ENCODE results near the gene CXCL14. TPM values are rescaled to one million over a fixed set of nuclear protein-coding genes. Genes with fewer than 3 reads are reported as not detected.

The CXCL14 gene
- polyA plus RNA-seq, 3 donors from 2014 or later = not detected

GRCh38 chr5:135604056-135604455 is 25.3 kb upstream of the CXCL14 start:
- Mint-ChIP-seq H3K27me3 (ENCODE audit: low read depth in 3 of 3) (peaks cover 0 to 11% (median 1%) of the 10 kb centered on the region in 3 donors), H3K4me1 (no peaks in the 10 kb centered on the region), H3K9me3 (no peaks in the 10 kb centered on the region), H3K36me3 (no peaks in the 10 kb centered on the region), H3K27ac (no peak overlapping the region), H3K4me3 (no peak overlapping the region)
- no peak for DNase-seq

- Mint-ChIP-seq H3K4me3 (no peak overlapping the region), H3K27me3 (ENCODE audit: low read depth in 3 of 3) (peaks cover 1 to 11% (median 2%) of the 10 kb centered on the region in 3 donors), H3K4me1 (no peaks in the 10 kb centered on the region), H3K36me3 (no peaks in the 10 kb centered on the region), H3K9me3 (no peaks in the 10 kb centered on the region), H3K27ac (no peak overlapping the region)
- DNase-seq = no peak
These were observed 24.3 kb upstream of the CXCL14 start for GRCh38 chr5:135602882-135603721.

- Mint-ChIP-seq H3K4me3 (no peak overlapping the region), H3K27me3 (ENCODE audit: low read depth in 3 of 3) (peaks cover 2 to 5% (median 2%) of the 10 kb centered on the region in 3 donors), H3K27ac (no peak overlapping the region), H3K36me3 (no peaks in the 10 kb centered on the region), H3K9me3 (no peaks in the 10 kb centered on the region), H3K4me1 (no peaks in the 10 kb centered on the region)
- DNase-seq = no peak
These were observed 22.7 kb upstream of the CXCL14 start for GRCh38 chr5:135601466-135601865.

- peaks cover 2 to 5% (median 3%) of the 10 kb centered on the region in 3 donors for H3K27me3 Mint-ChIP-seq (ENCODE audit: low read depth in 3 of 3)
- no peak overlapping the region for H3K27ac Mint-ChIP-seq
- H3K9me3 Mint-ChIP-seq = no peaks in the 10 kb centered on the region
- DNase-seq = no peak
- H3K4me1 Mint-ChIP-seq = no peaks in the 10 kb centered on the region
- H3K36me3 Mint-ChIP-seq = no peaks in the 10 kb centered on the region
- no peak overlapping the region for H3K4me3 Mint-ChIP-seq
These were observed 22.2 kb upstream of the CXCL14 start for GRCh38 chr5:135600971-135601381.

- Mint-ChIP-seq H3K4me3 (no peak overlapping the region), H3K4me1 (no peaks in the 10 kb centered on the region), H3K36me3 (no peaks in the 10 kb centered on the region), H3K27ac (no peak overlapping the region), H3K9me3 (no peaks in the 10 kb centered on the region), H3K27me3 (ENCODE audit: low read depth in 3 of 3) (peaks cover 2 to 5% (median 3%) of the 10 kb centered on the region in 3 donors)
- DNase-seq = no peak
These were observed 21.4 kb upstream of the CXCL14 start for GRCh38 chr5:135600152-135600570.

- no peaks in the 10 kb centered on the region for H3K9me3 Mint-ChIP-seq
- H3K27me3 Mint-ChIP-seq (ENCODE audit: low read depth in 3 of 3) = peaks cover 2 to 5% (median 3%) of the 10 kb centered on the region in 3 donors
- DNase-seq = no peak
- H3K4me3 Mint-ChIP-seq = no peak overlapping the region
- no peaks in the 10 kb centered on the region for H3K36me3 Mint-ChIP-seq
- no peak overlapping the region for H3K27ac Mint-ChIP-seq
- H3K4me1 Mint-ChIP-seq = no peaks in the 10 kb centered on the region
These were observed 20.8 kb upstream of the CXCL14 start for GRCh38 chr5:135599421-135600151.

GRCh38 chr5:135598691-135599395 is 20.1 kb upstream of the CXCL14 start:
- Mint-ChIP-seq H3K9me3 (no peaks in the 10 kb centered on the region), H3K27ac (no peak overlapping the region), H3K27me3 (ENCODE audit: low read depth in 3 of 3) (peaks cover 2 to 5% (median 3%) of the 10 kb centered on the region in 3 donors), H3K4me1 (no peaks in the 10 kb centered on the region), H3K4me3 (no peak overlapping the region), H3K36me3 (no peaks in the 10 kb centered on the region)
- DNase-seq = no peak

GRCh38 chr5:135596788-135597187 is 18.0 kb upstream of the CXCL14 start:
- Mint-ChIP-seq H3K36me3 (no peaks in the 10 kb centered on the region), H3K27me3 (ENCODE audit: low read depth in 3 of 3) (peaks cover 3 to 5% (median 3%) of the 10 kb centered on the region in 3 donors), H3K4me3 (no peak overlapping the region), H3K27ac (no peak overlapping the region), H3K9me3 (no peaks in the 10 kb centered on the region), H3K4me1 (no peaks in the 10 kb centered on the region)
- no peak for DNase-seq

- Mint-ChIP-seq H3K4me3 (no peak overlapping the region), H3K36me3 (no peaks in the 10 kb centered on the region), H3K27ac (no peak overlapping the region), H3K4me1 (no peaks in the 10 kb centered on the region), H3K9me3 (no peaks in the 10 kb centered on the region), H3K27me3 (ENCODE audit: low read depth in 3 of 3) (peaks cover 3 to 5% (median 3%) of the 10 kb centered on the region in 3 donors)
- no peak for DNase-seq
These were observed 17.5 kb upstream of the CXCL14 start for GRCh38 chr5:135596157-135596763.

GRCh38 chr5:135594416-135594960 is 15.7 kb upstream of the CXCL14 start:
- Mint-ChIP-seq H3K36me3 (no peaks in the 10 kb centered on the region), H3K9me3 (no peaks in the 10 kb centered on the region), H3K4me3 (no peak overlapping the region), H3K27me3 (ENCODE audit: low read depth in 3 of 3) (peaks cover 2 to 3% (median 3%) of the 10 kb centered on the region in 3 donors), H3K4me1 (no peaks in the 10 kb centered on the region), H3K27ac (no peak overlapping the region)
- DNase-seq = no peak

GRCh38 chr5:135593886-135594285 is 15.1 kb upstream of the CXCL14 start:
- Mint-ChIP-seq H3K4me1 (no peaks in the 10 kb centered on the region), H3K36me3 (no peaks in the 10 kb centered on the region), H3K9me3 (no peaks in the 10 kb centered on the region), H3K27ac (no peak overlapping the region), H3K27me3 (ENCODE audit: low read depth in 3 of 3) (peaks cover 0 to 3% (median 2%) of the 10 kb centered on the region in 3 donors), H3K4me3 (no peak overlapping the region)
- DNase-seq = no peak

GRCh38 chr5:135593141-135593540 is 14.3 kb upstream of the CXCL14 start:
- no peaks in the 10 kb centered on the region for H3K9me3 Mint-ChIP-seq
- no peak for DNase-seq
- no peaks in the 10 kb centered on the region for H3K4me1 Mint-ChIP-seq
- no peak overlapping the region for H3K4me3 Mint-ChIP-seq
- no peak overlapping the region for H3K27ac Mint-ChIP-seq
- peaks cover 0 to 2% (median 2%) of the 10 kb centered on the region in 3 donors for H3K27me3 Mint-ChIP-seq (ENCODE audit: low read depth in 3 of 3)
- H3K36me3 Mint-ChIP-seq = no peaks in the 10 kb centered on the region

GRCh38 chr5:135592312-135593045 is 13.7 kb upstream of the CXCL14 start:
- Mint-ChIP-seq H3K27ac (no peak overlapping the region), H3K4me3 (no peak overlapping the region), H3K36me3 (no peaks in the 10 kb centered on the region), H3K4me1 (no peaks in the 10 kb centered on the region), H3K27me3 (ENCODE audit: low read depth in 3 of 3) (peaks cover 0 to 2% (median 2%) of the 10 kb centered on the region in 3 donors), H3K9me3 (no peaks in the 10 kb centered on the region)
- DNase-seq = no peak
